Nephron progenitor cell (in vitro differentiated cells): ENCODE measurements around the gene BIRC7.

ENCODE experiments used
- DNase-seq: peaks from one replicate; pipeline ENCODE4 v3.0.0; 2021
- H3K27ac Mint-ChIP-seq: 2 replicates; pipeline ENCODE4 v1.8.0; 2021; ENCODE audit warnings: mild to moderate bottlenecking, moderate library complexity, mixed read lengths
- H3K27me3 Mint-ChIP-seq: 2 replicates; pipeline ENCODE4 v1.8.0; 2021; ENCODE audit warnings: mild to moderate bottlenecking, low read depth, mixed read lengths; ENCODE audit not compliant: poor library complexity
- H3K36me3 Mint-ChIP-seq: 2 replicates; pipeline ENCODE4 v1.8.0; 2021; ENCODE audit warnings: low read depth, mixed read lengths
- H3K4me1 Mint-ChIP-seq: 2 replicates; pipeline ENCODE4 v1.8.0; 2021; ENCODE audit warnings: mixed read lengths
- H3K4me3 Mint-ChIP-seq: 2 replicates; pipeline ENCODE4 v1.8.0; 2021; ENCODE audit warnings: mild to moderate bottlenecking, moderate library complexity, mixed read lengths
- H3K9me3 Mint-ChIP-seq: 2 replicates; pipeline ENCODE4 v1.8.0; 2021; ENCODE audit warnings: mild to moderate bottlenecking, moderate library complexity, mixed read lengths
- CTCF ChIP-seq: fragments of 200-600 bp; sonication (generic); IDR thresholded peaks from 2 replicates; pipeline ENCODE4 v1.5.0; 2021; ENCODE audit warnings: antibody characterized with exemption

BIRC7 gene

GRCh38 chr20:63288581-63289251, 53.0 kb downstream of the BIRC7 start:
- H3K4me1 Mint-ChIP-seq = no peaks in the 10 kb centered on the region
- DNase-seq = no peak
- H3K27me3 Mint-ChIP-seq = no peaks in the 10 kb centered on the region
- no peaks in the 10 kb centered on the region for H3K9me3 Mint-ChIP-seq
- no peak overlapping the region for H3K27ac Mint-ChIP-seq
- H3K36me3 Mint-ChIP-seq = peaks cover 6% of the 10 kb centered on the region
- no peak overlapping the region for H3K4me3 Mint-ChIP-seq
- no peak for TF ChIP-seq CTCF

GRCh38 chr20:63289311-63290135, 53.8 kb downstream of the BIRC7 start:
- Mint-ChIP-seq H3K27ac (no peak overlapping the region), H3K4me3 (no peak overlapping the region), H3K27me3 (no peaks in the 10 kb centered on the region), H3K4me1 (no peaks in the 10 kb centered on the region), H3K9me3 (no peaks in the 10 kb centered on the region), H3K36me3 (no peaks in the 10 kb centered on the region)
- no peak for TF ChIP-seq CTCF
- no peak for DNase-seq
